ENCODE measurements around the gene PPM1J.
A peak's percentile ranks its signal among the peaks of the same experiment; 100 is the strongest.
"Not testable (repeated sequence)": the region's sequence is repeated elsewhere in the genome, so short reads cannot be mapped to it uniquely, and the experiment has no call there.

PPM1J gene

GRCh38 chr1:112715264-112716053, at the start of gene PPM1J:
TSS of gene PPM1J (minus strand) at chr1:112715332. CDS start at chr1:112715301, 31 bp downstream.
- DNase-seq (ENCODE audit: low read depth): peak; percentile 93

GRCh38 chr1:112762541-112763500, 47.7 kb upstream of the PPM1J start:
- DNase-seq (ENCODE audit: low read depth): no peak

GRCh38 chr1:112761714-112762480, 46.8 kb upstream of the PPM1J start:
- no peak for DNase-seq (ENCODE audit: low read depth)

- DNase-seq (ENCODE audit: low read depth): no peak
Measured at GRCh38 chr1:112759228-112759627, 44.1 kb upstream of the PPM1J start.

- no peak for DNase-seq (ENCODE audit: low read depth)
Measured at GRCh38 chr1:112754116-112754628, 39.0 kb upstream of the PPM1J start.

- DNase-seq (ENCODE audit: low read depth): no peak
Measured at GRCh38 chr1:112748396-112748795, 33.3 kb upstream of the PPM1J start.

GRCh38 chr1:112744009-112744578, 29.0 kb upstream of the PPM1J start:
- no peak for DNase-seq (ENCODE audit: low read depth)

GRCh38 chr1:112743174-112744008, 28.3 kb upstream of the PPM1J start:
- DNase-seq (ENCODE audit: low read depth): no peak

- DNase-seq (ENCODE audit: low read depth): no peak
Measured at GRCh38 chr1:112737573-112737972, 22.4 kb upstream of the PPM1J start.

GRCh38 chr1:112735752-112736151, 20.6 kb upstream of the PPM1J start:
- no peak for DNase-seq (ENCODE audit: low read depth)

GRCh38 chr1:112731451-112731850, 16.3 kb upstream of the PPM1J start:
- DNase-seq (ENCODE audit: low read depth): no peak

GRCh38 chr1:112729909-112730308, 14.8 kb upstream of the PPM1J start:
- DNase-seq (ENCODE audit: low read depth): no peak

- not testable (repeated sequence) for DNase-seq (ENCODE audit: low read depth)
Measured at GRCh38 chr1:112729011-112729410, 13.9 kb upstream of the PPM1J start.

- not testable (repeated sequence) for DNase-seq (ENCODE audit: low read depth)
Measured at GRCh38 chr1:112728306-112728971, 13.3 kb upstream of the PPM1J start.

- DNase-seq (ENCODE audit: low read depth): no peak
Measured at GRCh38 chr1:112727716-112728115, 12.6 kb upstream of the PPM1J start.

- not testable (repeated sequence) for DNase-seq (ENCODE audit: low read depth)
Measured at GRCh38 chr1:112724240-112724639, 9.1 kb upstream of the PPM1J start.

GRCh38 chr1:112723511-112723839, 8.3 kb upstream of the PPM1J start:
- DNase-seq (ENCODE audit: low read depth): no peak

- DNase-seq (ENCODE audit: low read depth): no peak
Measured at GRCh38 chr1:112722601-112723510, 7.7 kb upstream of the PPM1J start.

GRCh38 chr1:112721966-112722524, 6.9 kb upstream of the PPM1J start:
- no peak for DNase-seq (ENCODE audit: low read depth)
